ENCODE measurements around the gene LYRM7. TPM values are rescaled to one million over a fixed set of nuclear protein-coding genes. Genes with fewer than 3 reads are reported as not detected.
A peak's percentile ranks its signal among the peaks of the same experiment; 100 is the strongest.

Gene LYRM7
- total RNA-seq, 1 donor from 2014 or later = 3.9 TPM

DNA sequence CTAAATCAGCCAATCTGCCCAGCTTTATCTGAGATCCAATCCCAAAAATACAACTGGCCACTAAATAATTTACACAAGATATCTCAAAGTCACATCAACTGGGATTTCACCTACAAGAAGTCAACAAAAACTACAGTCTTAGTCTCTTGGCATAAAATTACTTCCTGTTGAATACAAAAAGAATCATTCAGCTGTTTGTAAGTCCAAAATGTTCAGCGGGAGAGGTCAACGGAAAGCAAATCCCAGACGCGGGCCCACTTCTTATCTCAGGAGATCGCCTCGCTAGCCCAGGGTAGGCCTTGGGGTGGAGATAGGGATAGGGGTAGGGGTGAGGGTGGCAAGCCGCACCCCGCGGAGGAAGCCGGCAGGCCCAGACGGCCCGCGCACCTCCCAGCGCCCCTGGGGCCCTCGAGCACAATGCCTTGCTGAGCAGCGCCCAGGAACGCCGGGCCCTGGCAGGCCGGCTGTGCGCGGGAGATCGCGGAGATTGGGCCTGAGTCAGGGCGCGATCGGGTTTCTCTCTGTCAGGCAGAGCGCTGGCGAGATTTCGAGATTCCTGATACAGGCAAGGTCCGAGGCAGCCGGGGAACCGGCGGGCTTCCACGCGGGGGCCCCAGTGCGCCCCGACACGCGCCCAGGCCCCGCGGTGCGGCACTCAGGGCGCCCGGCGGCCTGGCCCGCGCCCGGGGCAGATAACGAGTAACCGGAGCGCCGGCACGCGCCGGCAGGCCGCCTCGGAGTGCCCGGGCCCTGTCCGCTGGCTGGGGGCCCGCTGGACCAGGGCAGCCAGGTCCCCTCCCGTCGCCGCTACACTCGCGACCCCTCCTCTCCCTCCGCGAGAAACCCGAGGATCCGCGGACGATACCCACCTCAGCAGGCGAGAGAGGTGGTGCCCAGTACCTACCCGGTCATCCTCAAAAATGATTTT lies 6.3 kb upstream of the LYRM7 start:
- Histone ChIP-seq H3K36me3 (peaks cover 0 to 29% of the 10 kb centered on the region in 2 donors), H3K4me1 (peaks cover 32% of the 10 kb centered on the region), H3K4me3 (peak overlapping the region; percentile 70 to 76), H3K27ac (peak overlapping the region; percentile 95), H3K27me3 (no peaks in the 10 kb centered on the region), H3K9me3 (no peaks in the 10 kb centered on the region)
- no peak for DNase-seq (ENCODE audit: extremely low spot score in 2 of 2)
- TF ChIP-seq POLR2A (IDR thresholded peaks at IDR 0.05) (no peak), POLR2AphosphoS5 (IDR thresholded peaks at IDR 0.05; ENCODE audit: insufficient read depth in 1 of 2, low read depth in 1 of 2) (peak in 1 of 2 donors; percentile 4)
- TF ChIP-seq, protein P1, sequence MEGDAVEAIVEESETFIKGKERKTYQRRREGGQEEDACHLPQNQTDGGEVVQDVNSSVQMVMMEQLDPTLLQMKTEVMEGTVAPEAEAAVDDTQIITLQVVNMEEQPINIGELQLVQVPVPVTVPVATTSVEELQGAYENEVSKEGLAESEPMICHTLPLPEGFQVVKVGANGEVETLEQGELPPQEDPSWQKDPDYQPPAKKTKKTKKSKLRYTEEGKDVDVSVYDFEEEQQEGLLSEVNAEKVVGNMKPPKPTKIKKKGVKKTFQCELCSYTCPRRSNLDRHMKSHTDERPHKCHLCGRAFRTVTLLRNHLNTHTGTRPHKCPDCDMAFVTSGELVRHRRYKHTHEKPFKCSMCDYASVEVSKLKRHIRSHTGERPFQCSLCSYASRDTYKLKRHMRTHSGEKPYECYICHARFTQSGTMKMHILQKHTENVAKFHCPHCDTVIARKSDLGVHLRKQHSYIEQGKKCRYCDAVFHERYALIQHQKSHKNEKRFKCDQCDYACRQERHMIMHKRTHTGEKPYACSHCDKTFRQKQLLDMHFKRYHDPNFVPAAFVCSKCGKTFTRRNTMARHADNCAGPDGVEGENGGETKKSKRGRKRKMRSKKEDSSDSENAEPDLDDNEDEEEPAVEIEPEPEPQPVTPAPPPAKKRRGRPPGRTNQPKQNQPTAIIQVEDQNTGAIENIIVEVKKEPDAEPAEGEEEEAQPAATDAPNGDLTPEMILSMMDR (IDR thresholded peaks at IDR 0.05) = no peak
- intact Hi-C loops (cut with DNase I) = loop anchor here (10.0 kb wide), 1 partner anchor 100 kb away; the partner anchor contains the start of gene CDC42SE2

- Histone ChIP-seq H3K4me1 (peaks cover 31% of the 10 kb centered on the region), H3K36me3 (peaks cover 0 to 24% of the 10 kb centered on the region in 2 donors), H3K27ac (peak within 1 kb of the TSS; percentile 95), H3K4me3 (peak within 1 kb of the TSS; percentile 70 to 76), H3K9me3 (no peaks in the 10 kb centered on the region), H3K27me3 (no peaks in the 10 kb centered on the region)
- intact Hi-C loops (cut with DNase I) = loop anchor here (10.0 kb wide), 1 partner anchor 100 kb away; the partner anchor contains the start of gene CDC42SE2
- peak in 1 of 2 donors; percentile 92 for DNase-seq (ENCODE audit: extremely low spot score in 2 of 2)
- TF ChIP-seq POLR2A (IDR thresholded peaks at IDR 0.05) (peak in 1 of 2 donors; percentile 63), POLR2AphosphoS5 (IDR thresholded peaks at IDR 0.05; ENCODE audit: insufficient read depth in 1 of 2, low read depth in 1 of 2) (peak; percentile 90 to 95)
- TF ChIP-seq, protein P1 (IDR thresholded peaks at IDR 0.05) = peak in 1 of 3 experiments; percentile 51
These were observed 5.5 kb upstream of the LYRM7 start, which contains the start of gene HINT1 for GRCh38 chr5:131165119-131165727. HINT1 (minus strand) TSS chr5:131165256; CDS start chr5:131165205, 51 bp downstream.

GRCh38 chr5:131167615-131168014 lies 3.1 kb upstream of the LYRM7 start:
- TF ChIP-seq POLR2A (IDR thresholded peaks at IDR 0.05) (no peak), POLR2AphosphoS5 (IDR thresholded peaks at IDR 0.05; ENCODE audit: insufficient read depth in 1 of 2, low read depth in 1 of 2) (no peak)
- TF ChIP-seq, protein P1 (IDR thresholded peaks at IDR 0.05) = no peak
- intact Hi-C loops (cut with DNase I) = loop anchor here (10.0 kb wide), 1 partner anchor 97 kb away; the partner anchor contains the start of gene CDC42SE2
- no peaks in the 10 kb centered on the region for H3K36me3 ChIP-seq
- no peak overlapping the region for H3K27ac ChIP-seq
- no peak overlapping the region for H3K4me3 ChIP-seq
- H3K4me1 ChIP-seq = peaks cover 35% of the 10 kb centered on the region
- no peaks in the 10 kb centered on the region for H3K27me3 ChIP-seq
- no peaks in the 10 kb centered on the region for H3K9me3 ChIP-seq
- no peak for DNase-seq (ENCODE audit: extremely low spot score in 2 of 2)

DNA sequence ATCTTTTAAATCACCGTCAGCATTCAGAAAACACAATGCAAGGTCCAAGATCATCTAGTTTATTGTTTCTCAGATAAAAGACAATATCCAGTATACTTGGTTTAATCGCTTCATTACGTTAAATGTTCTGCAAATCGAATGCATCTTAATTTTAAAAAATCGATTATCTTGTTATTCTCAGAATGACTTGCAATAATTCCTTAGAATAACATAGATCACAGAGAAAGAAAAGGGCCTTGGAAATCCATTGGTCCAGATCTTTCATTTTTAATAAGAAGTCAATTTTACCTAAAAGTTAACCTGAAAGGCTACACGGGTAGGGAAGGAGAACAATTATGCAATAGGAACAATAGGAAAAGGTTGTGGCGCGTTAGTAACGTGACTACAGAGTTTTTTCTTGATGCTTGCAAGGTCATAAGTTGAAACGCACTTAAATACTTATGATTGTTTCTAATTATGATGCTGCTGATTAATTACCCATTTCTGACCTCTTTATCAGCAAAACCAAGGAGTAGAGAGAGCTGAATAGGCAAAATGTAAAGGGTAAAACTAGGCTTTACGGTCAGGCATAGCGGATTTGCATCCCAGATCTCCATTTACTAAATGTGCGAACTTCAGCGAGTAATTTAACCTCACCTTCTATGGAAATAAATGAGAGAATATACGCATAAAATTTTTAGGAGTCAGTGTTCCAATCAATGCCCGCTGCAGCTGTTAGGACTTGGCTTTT lies 769 bp upstream of the LYRM7 start:
- intact Hi-C loops (cut with DNase I) = loop anchor here (10.0 kb wide), 1 partner anchor 95 kb away; the partner anchor contains the start of gene CDC42SE2
- peak overlapping the region; percentile 43 for H3K27ac ChIP-seq
- no peaks in the 10 kb centered on the region for H3K36me3 ChIP-seq
- no peak for DNase-seq (ENCODE audit: extremely low spot score in 2 of 2)
- TF ChIP-seq POLR2A (IDR thresholded peaks at IDR 0.05) (no peak), POLR2AphosphoS5 (IDR thresholded peaks at IDR 0.05; ENCODE audit: insufficient read depth in 1 of 2, low read depth in 1 of 2) (no peak)
- TF ChIP-seq, protein P1 (IDR thresholded peaks at IDR 0.05) = no peak
- H3K27me3 ChIP-seq = no peaks in the 10 kb centered on the region
- peak overlapping the region; percentile 61 to 63 for H3K4me3 ChIP-seq
- peaks cover 20% of the 10 kb centered on the region for H3K4me1 ChIP-seq
- H3K9me3 ChIP-seq = no peaks in the 10 kb centered on the region
